DMS 273 (cell line): ENCODE data around the gene EIF5B.
"Not testable (repeated sequence)": the region's sequence is repeated elsewhere in the genome, so short reads cannot be mapped to it uniquely, and the experiment has no call there.

Experiments used
- DNase-seq: peaks from one replicate; lab custom pipeline; 2025; ENCODE audit not compliant: unreplicated experiment; lab: John Stamatoyannopoulos, UW

The EIF5B gene

DNA sequence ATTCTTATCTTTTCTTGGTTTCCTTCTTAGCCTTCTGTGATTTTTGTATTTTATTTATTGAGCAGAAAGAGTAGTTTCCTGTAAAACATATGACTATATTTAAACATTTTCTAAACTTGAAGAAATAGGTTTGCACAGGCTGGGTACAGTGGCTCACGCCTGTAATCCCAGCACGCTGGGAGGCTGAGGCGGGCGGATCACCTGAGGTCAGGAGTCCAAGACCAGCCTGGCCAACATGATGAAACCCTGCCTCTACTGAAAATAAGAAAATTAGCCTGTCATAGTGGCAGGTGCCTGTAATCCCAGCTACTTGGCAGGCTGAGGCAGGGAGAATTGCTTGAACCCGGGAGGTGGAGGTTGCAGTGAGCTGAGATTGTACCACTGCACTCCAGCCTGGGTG lies 31.7 kb downstream of the EIF5B start:
- not testable (repeated sequence) for DNase-seq

DNA sequence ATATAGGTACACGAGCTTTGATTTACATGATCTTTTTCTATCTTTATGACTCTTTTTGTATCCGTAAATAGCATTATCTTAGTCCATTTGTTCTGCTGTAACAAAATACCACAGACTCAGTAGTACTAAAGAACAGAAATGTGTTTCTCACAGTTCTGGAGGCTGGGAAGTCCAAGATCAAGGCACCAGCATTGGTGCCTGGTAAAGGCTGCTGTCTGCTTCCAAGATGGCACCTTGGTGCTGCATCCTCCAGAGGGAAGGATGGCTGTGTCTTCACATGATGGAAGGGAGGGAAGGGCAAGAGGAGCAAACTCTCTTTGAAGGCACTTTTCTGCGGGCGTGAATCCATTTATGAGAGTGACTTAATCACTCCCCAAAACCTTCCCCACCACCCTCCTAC lies 36.0 kb downstream of the EIF5B start:
- no peak for DNase-seq

DNA sequence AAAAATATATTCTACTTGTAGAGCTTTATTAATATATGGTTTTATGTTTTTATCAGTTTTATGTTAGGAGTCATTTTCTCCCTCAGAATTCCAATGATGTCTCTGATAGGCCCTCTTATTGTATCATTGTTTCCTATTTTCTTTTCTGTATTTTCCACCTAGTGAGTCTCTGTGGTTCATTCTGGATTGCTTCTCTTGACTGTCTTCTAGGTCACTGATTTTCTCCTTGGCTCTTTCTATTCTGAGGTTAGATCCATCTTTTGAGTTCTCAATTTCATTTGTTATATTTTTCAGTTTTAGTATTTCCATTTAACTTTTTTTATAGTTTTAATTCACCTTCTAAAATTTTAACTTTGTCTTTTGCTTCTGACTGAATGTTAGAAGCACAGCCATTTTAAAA lies 37.6 kb downstream of the EIF5B start:
- DNase-seq: no peak

DNA sequence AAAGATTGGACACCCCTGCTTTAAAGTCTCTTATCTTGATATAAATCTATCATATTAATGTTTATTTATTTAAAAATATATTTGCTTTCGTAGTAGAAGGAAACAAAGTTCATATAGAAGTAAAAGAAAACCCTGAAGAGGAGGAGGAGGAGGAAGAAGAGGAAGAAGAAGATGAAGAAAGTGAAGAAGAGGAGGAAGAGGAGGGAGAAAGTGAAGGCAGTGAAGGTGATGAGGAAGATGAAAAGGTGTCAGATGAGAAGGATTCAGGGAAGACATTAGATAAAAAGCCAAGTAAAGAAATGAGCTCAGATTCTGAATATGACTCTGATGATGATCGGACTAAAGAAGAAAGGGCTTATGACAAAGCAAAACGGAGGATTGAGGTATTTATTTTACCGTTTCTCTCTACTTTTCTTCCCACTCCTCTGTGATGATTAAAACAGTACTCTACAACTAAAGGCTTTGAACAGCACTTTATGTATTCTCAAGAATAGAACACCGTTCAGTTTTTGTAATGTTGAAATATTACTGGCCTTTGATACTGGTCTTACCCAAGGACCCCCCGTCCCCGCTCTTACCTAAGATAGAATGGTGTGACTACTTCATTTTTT lies 39.2 kb downstream of the EIF5B start:
- no peak for DNase-seq

DNA sequence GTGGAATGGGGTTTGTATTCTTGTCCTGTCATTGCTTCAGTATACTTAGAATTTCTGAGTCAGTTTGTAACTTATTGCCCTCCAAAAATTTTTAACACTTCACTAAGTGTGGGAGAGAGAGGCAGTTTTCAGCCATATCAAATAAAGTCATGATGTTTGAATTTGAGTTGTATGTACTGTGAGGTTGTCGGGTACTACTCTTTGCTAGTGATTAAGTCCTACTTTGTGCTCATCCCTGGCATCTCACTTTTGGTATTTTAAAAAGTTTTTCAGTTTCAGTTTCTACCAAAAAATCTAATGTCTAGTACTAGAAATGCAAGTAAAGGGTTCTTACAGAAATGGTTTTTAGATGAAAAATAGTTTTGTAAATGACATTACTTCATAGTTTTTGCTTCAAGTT lies 40.7 kb downstream of the EIF5B start:
- no peak for DNase-seq

DNA sequence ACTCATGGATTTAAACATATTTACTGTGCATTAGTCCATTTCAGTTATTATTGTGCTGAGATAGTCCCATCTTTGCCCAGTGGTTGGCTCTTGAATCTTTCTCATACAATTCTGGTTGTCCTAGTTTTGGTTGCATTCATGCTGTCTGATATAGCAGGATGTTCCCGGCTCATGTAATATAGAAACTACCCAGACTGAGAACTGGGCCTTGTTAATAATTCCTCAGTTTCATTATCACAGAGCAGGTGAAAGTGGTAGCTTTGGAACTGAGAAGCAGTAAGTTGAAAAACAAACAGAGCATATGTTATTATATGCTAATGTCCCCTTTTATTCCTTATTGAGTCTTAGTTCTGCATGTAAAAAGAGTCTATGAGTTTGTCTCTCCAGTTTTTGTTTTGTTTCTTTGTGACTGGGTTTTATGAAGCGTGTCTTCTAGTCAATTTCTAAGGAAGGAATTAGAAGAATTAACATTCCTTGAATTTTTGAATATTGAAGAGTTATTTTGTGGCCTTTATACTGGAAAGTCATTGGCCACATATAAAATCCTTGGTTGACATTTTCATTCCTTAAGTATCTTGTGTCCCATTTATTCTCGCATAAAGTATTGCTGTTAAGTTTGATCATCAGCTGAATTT lies 43.3 kb downstream of the EIF5B start:
- no peak for DNase-seq

DNA sequence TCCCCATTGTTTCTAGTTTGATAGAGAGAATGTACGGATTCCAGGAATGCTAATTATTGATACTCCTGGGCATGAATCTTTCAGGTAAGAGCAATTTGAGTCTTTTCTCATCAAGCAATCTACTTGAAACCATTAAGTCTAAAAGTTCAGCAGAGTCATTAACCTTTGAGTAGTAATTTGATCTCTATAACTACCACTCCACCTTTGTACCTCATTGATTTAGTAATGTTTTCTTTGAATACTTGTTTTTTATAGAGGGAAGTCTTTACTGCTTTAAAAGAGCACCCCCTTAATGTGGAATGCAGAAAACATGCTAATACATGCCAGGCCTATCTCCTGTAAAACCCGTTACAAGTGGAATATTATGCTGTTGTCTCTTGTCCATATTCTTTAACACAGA lies 45.0 kb downstream of the EIF5B start:
- DNase-seq: no peak

DNA sequence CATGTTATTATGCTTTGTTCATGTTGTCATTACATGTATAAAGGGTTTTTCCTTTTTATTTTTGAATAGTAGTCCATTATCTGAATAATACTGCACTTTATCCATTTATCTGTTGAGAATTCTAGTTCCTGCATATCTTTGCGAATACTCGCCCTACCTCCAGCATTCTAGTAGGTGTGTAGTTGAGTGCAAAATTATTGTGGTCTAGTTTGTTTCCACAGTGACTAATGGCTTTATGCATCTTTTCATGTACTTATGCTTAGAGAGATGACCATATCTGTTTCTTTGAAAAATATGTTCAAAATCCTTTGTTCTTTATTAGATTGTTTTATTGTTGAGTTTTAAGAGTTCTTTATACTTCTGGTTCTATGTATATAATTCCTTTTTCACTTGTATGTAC lies 48.8 kb downstream of the EIF5B start:
- DNase-seq: no peak

DNA sequence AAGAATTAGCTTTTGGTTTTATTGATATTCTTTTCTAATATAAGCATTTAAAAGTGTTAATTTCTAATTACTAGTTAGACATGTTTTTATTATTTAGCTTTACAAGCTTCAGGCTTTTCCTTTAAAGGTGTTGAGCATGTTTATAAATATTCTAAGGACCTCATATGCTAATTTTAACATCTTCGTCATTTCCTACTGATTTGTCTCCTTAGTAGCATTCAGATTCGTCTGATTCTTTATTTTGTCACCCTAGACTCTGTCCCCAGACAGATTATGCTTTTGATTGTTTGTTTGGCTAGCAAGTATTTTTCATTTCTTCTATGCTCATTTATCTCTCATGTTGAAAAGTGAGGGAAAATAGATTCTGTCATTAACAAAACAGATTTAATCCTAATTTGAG lies 51.7 kb downstream of the EIF5B start:
- DNase-seq: no peak

DNA sequence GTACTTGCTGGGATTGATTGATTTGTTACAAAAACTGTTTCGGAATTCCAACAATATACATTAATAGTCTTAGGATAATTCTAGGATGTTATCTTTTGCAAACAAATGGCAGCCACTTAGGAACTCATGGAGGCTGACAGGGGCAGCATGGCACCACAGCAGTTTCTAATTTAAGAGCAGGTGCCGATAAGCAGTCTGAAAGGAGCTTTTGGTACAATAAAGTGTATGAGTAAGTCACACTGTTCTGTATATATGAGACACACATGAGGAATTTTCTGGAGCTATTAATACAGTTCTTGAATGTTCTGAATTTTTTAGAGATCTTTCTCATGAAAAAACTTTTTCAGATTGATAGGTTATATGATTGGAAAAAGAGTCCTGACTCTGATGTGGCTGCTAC lies 52.2 kb downstream of the EIF5B start:
- DNase-seq: no peak

DNA sequence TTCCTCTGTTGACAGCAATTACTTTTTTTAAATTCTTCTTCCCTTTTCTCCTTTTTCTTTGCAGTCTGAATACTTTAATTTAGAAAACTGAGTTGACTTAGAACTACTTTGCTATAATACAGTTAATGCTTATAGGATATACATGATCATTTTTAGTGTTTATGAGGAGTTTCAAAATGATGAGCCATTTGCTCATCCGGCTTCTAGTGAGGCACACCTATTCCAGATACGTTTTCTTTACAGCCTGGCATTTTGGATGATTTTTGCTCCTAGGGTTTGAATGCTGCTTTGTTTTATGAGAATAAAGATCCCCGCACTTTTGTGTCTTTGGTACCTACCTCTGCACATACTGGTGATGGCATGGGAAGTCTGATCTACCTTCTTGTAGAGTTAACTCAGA lies 52.8 kb downstream of the EIF5B start:
- no peak for DNase-seq

DNA sequence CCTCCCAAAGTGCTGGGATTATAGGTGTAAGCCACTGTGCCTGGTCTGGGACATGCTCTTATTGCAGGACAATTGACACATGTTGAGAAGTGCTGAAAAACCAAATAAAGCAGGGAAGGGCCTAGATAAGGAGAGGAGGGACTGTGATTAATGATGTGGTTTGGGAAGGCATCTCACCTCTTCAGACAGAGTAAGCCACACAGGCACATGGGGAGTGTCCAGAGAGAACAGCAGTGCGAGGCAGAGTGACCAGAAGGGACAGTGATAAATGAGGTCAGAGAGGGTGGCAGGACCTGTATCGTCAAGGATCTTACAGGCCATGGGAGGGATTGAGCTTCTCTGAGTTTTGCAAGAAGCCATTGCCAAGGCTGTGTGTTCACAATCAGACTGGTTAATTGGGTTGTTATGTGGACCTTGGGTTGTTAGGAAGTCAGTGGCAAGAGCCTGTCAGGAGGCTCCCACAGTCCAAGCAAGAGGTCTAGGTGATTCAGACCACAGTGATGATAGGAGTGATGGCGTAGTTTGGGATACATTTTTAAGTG lies 58.5 kb downstream of the EIF5B start:
- no peak for DNase-seq

DNA sequence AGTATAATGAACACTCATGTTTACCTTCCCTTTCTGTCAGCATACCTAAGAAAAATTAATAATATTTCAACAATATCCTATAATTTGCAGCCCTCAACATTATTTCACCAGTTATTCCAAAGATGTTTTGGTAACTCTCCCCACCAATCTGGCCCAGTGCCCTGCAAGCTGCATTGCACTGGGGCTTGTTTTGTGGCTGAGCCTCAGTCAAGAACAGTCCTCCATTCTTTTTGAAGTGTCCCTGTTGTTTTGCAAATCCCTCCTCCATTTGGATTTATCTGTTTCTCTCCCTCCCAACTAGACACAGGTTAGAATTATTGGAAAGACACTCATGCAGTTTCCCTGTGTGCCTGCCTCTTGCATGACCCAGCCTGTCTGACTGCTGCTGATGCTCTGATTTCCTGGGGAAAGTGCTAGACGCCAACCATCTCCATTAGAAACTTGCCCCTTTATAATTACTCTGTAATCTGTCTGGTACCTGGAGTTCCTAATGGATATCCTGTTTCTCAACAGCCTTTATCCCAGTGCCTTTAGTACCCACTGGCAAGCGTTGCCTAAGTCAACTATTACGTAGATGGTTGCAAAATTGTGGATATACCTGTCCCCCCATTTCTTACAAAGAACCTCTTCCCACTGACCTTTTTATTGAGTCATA lies 60.2 kb downstream of the EIF5B start:
- peak; percentile 5 for DNase-seq

DNA sequence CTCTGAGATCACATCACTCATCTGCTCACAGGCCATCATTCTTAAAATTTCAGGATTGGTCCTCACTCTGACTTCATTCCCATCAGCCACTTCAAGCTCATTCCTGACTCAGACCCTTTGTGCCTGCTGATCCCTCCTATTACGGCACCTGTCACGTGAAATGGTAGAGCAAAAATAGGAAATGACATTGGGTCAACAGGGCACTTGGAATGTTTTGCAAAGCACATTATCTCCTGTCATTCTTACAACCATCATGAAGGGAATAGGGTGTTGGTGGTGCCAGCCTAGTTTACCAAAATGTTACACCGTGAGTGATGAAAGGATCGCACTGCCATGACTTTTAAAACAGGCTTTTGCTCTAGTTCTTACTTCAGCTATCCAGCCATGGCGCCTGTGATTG lies 61.1 kb downstream of the EIF5B start:
- no peak for DNase-seq

DNA sequence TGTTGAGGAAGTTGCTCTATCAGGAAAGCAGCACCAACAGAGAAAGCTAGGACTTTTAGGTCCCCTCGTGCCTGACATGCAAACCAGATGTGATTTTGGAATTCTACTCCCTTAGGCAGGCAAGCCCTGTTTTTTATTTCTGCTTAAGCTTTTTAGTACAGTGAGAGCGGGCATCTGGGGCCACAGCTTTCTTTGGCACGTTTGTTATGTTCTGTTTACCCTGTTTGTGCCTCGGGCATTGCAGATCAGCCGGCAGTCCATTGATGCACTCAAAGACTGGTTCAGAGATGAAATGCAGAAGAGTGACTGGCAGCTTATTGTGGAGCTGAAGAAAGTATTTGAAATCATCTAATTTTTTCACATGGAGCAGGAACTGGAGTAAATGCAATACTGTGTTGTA lies 61.9 kb downstream of the EIF5B start:
- DNase-seq: no peak

DNA sequence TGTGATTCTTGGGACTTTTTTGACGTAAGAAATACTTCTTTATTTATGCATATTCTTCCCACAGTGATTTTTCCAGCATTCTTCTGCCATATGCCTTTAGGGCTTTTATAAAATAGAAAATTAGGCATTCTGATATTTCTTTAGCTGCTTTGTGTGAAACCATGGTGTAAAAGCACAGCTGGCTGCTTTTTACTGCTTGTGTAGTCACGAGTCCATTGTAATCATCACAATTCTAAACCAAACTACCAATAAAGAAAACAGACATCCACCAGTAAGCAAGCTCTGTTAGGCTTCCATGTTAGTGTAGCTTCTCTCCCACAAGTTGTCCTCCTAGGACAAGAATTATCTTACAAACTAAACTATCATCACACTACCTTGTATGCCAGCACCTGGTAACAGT lies 62.6 kb downstream of the EIF5B start:
- no peak for DNase-seq

DNA sequence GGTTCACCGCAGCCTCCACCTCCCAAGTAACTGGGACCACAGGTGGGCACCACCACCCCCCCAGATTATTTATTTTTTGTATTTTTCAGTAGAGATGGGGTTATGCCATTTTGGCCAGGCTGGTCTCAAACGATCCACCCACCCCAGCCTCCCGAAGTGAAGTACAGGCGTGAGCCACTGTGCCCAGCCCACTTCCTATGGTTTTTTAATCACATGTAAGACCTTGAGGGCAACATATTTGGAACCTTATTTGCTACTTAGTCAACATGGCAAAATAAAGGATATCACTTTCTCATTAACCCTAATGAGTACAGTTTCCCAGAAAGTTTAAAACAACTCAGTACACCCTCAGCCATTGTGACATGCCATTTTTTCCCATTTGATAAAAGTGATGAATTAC lies 64.7 kb downstream of the EIF5B start:
- DNase-seq: no peak

DNA sequence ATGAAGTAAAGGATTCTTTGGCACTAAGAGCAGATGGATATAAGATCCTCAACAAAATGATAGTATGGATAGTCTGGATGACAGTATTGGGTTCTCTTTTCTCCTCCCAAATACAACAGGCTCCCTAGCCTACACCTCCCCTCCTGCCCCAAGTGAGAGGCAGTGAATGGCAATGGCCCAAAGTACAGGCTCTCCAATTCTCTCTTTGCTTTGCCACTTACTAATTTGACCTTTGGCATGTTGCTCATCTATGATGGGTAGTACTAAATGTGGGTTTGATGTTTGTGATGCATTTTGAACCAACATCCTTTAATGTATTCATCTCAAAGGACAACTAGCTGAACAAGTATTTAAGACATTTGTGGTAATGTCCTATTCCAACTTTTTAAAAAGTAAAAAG lies 65.9 kb downstream of the EIF5B start:
- DNase-seq: no peak

DNA sequence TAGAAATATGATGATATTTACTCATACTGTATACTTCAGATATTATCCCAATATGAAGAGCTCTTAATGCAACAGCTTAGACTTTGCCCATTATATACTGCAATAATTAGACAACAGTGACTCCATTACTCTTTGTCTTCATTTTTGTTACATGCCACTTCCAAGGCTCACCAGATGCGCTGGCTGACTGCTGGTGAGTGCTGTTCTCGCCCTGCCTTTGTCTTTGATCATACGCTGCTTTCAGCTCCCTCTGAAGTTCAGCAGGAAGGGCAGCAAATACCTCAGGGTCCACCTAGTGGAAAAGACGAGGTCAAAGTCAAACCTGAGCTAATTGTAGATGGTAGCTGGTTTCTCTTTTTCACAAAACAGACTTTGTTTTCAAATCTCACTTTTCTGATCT lies 66.3 kb downstream of the EIF5B start:
- peak; percentile 11 for DNase-seq

DNA sequence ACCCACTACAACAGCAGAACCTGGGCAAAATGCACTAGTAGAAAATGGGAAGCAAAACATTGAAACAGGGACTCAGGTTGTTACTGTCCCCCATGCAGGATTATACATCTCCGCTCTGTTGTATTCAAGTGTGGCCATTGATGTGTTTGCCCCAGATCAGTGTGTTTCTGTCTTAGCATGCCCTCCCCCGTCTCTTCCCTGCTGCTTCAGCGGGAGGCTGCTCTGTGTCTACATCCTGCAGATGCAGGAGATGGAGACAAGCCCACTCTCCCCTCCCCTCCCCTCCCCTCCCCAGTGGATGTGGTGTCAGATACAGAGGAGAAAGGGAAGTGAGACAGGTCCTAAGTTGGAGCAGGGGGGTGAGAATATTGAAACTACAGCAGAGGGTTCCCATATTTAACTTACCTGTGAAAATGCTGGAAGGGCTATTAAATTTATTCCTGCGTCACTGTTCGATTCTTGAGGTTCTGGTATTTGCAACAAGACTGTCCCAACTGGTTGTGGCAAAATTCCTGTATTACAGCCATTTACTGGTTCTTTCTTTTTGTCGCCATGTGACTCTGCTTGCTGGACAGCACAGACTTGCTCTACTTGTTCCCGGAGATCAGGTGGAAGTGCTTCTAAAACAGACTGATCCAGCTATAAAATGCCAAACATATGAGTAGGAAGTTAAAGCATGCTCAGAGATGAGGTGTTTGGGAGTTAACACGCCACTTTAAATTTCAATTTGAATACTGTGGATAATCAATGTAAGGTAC lies 67.0 kb downstream of the EIF5B start:
- no peak for DNase-seq

DNA sequence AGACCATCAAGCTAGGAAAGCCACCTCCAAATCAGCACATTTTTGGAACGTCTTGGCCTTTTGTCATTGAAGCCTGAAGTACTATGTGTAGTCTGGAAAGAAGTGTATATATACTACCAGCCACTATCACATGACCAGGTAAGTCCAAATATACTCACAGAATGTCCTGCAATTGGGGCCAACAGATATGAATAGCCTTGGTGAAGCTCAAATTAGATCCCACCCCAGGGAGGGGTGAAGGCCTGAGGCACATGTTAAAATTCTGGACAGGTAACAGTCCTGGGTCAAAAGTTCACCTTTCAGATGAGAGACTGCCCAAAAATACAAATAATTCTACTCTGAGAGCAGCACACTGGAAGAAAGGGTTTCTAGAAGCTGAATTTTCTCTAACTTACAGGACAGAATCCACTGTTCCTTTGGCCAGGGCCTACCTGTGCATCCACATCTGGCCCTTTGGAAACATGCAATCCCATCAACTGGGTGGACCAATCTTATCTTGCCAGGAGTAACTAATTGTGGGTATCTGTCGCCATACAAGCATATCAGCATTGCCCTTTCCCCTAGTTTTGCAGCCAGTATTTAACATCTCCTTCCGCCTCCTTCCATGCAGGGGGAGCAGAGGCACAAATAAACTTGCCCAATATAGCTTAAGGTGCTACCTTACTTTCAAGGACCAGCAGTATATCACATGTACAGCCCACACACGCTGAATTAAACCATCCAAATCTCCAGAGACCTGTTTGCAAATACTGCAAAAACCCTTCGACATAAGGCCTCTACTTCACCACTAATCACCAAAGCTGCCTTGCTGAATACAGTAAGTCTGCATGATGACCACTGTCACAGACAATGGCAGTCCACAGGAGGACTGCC lies 67.8 kb downstream of the EIF5B start:
- DNase-seq: no peak
